Nephron progenitor cell (in vitro differentiated cells): Measurements from ENCODE around the gene FABP6.

Source experiments
- DNase-seq: peaks from one replicate; pipeline ENCODE4 v3.0.0; 2021
- H3K27ac Mint-ChIP-seq: 2 replicates; pipeline ENCODE4 v1.8.0; 2021; ENCODE audit warnings: mild to moderate bottlenecking, moderate library complexity, mixed read lengths
- H3K27me3 Mint-ChIP-seq: 2 replicates; pipeline ENCODE4 v1.8.0; 2021; ENCODE audit warnings: mild to moderate bottlenecking, low read depth, mixed read lengths; ENCODE audit not compliant: poor library complexity
- H3K36me3 Mint-ChIP-seq: 2 replicates; pipeline ENCODE4 v1.8.0; 2021; ENCODE audit warnings: low read depth, mixed read lengths
- H3K4me1 Mint-ChIP-seq: 2 replicates; pipeline ENCODE4 v1.8.0; 2021; ENCODE audit warnings: mixed read lengths
- H3K4me3 Mint-ChIP-seq: 2 replicates; pipeline ENCODE4 v1.8.0; 2021; ENCODE audit warnings: mild to moderate bottlenecking, moderate library complexity, mixed read lengths
- H3K9me3 Mint-ChIP-seq: 2 replicates; pipeline ENCODE4 v1.8.0; 2021; ENCODE audit warnings: mild to moderate bottlenecking, moderate library complexity, mixed read lengths
- CTCF ChIP-seq: fragments of 200-600 bp; sonication (generic); IDR thresholded peaks from 2 replicates; pipeline ENCODE4 v1.5.0; 2021; ENCODE audit warnings: antibody characterized with exemption

The FABP6 gene

DNA sequence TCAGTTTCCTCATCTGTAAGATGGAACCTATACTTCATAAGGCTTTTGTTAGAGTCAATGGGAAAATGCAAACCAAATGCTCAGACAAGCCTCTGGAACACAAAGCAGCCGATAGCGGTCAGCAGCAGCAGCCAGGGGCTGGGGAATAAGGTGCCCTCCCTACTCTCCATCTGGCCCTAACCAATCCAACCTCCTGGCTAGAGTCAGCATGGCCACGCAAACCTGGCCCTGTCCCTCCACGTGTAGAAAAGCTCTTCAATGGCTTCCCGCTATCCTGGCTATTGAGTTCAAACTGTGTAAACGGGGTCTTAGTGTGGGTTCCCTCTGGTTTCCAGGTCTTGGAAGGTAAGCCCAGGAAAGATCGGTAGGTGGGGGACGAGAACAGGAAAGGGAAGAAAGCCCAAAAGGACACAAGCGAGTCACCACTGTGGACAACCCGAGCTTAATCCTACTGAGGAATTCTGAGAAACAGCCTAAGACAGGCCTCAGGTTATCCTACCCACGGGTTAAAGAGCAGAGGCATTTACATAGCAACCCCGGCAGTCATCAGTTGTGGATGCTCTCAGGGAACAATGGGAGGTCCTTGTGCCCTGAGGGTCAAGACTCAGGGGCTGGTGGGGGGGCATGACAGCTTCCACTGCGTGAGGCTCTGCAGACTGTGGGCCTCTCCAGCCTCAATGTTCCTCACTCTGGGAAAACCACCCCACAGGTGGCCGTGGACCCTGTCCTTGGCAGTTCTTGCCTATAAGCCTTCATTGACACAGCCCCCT lies 30.9 kb downstream of the FABP6 start:
- Mint-ChIP-seq H3K4me1 (peaks cover 62% of the 10 kb centered on the region), H3K36me3 (peaks cover 47% of the 10 kb centered on the region), H3K27ac (no peak overlapping the region), H3K27me3 (no peaks in the 10 kb centered on the region), H3K9me3 (no peaks in the 10 kb centered on the region), H3K4me3 (no peak overlapping the region)
- TF ChIP-seq CTCF = no peak
- DNase-seq = no peak

DNA sequence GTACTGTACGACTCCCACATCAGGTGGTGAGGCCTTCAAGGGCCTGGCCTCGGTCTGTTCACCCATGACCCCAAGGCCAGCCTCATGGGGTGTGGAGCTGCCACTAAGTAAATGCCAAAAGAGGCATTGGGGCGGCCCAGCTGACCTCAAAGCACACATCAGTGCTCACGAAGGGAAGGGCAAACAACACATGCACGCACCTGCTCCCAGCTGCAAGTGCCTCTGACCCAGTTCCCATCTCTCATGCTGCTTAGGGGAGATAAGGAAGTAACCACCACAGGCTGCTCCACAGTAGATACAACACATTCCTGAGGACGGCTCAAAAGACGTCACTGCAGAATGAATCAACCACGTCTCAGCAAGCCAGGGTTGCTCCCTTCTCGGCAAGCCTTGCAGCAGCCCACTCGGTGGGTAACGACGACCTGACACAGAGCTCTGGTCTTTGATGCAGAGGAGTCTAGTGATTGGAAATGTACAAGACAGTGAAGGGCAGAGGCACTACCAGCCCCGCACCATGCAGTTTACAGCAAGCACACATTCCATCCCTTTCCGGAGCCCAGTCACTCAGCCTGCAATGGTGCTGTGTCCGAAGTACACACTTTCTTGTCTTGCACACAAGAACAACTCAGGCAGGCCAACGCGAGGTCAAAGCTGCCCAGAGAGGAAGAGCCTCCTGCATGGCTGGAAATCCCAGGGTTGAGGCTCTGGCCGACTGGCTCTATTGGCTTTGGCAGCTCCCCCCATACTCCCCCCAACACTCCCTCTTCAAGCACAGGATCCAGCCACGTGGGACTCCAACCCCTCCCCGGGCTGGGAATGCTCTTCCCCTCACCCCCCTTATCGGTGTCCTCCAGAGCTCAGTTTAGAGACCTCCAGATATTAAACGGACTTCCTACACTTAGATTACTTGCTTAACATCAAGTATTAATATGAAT lies 31.8 kb downstream of the FABP6 start:
- peaks cover 42% of the 10 kb centered on the region for H3K36me3 Mint-ChIP-seq
- peaks cover 67% of the 10 kb centered on the region for H3K4me1 Mint-ChIP-seq
- peak overlapping the region; percentile 96 for H3K27ac Mint-ChIP-seq
- DNase-seq = no peak
- peak overlapping the region; percentile 64 for H3K4me3 Mint-ChIP-seq
- no peaks in the 10 kb centered on the region for H3K9me3 Mint-ChIP-seq
- no peak for TF ChIP-seq CTCF
- no peaks in the 10 kb centered on the region for H3K27me3 Mint-ChIP-seq

GRCh38 chr5:160262151-160263074 lies 33.1 kb downstream of the FABP6 start:
- Mint-ChIP-seq H3K4me1 (peaks cover 79% of the 10 kb centered on the region), H3K27me3 (no peaks in the 10 kb centered on the region), H3K9me3 (no peaks in the 10 kb centered on the region), H3K27ac (peak overlapping the region; percentile 96), H3K4me3 (peak overlapping the region; percentile 49), H3K36me3 (peaks cover 32% of the 10 kb centered on the region)
- no peak for TF ChIP-seq CTCF
- DNase-seq = peak; percentile 28

- H3K27ac Mint-ChIP-seq = peak overlapping the region; percentile 96
- no peak overlapping the region for H3K4me3 Mint-ChIP-seq
- H3K9me3 Mint-ChIP-seq = no peaks in the 10 kb centered on the region
- peaks cover 30% of the 10 kb centered on the region for H3K36me3 Mint-ChIP-seq
- H3K4me1 Mint-ChIP-seq = peaks cover 85% of the 10 kb centered on the region
- H3K27me3 Mint-ChIP-seq = no peaks in the 10 kb centered on the region
- DNase-seq = no peak
- TF ChIP-seq CTCF = no peak
Observed at GRCh38 chr5:160263326-160263855, 34.1 kb downstream of the FABP6 start.

- no peak overlapping the region for H3K27ac Mint-ChIP-seq
- no peaks in the 10 kb centered on the region for H3K27me3 Mint-ChIP-seq
- DNase-seq = no peak
- no peak for TF ChIP-seq CTCF
- H3K4me1 Mint-ChIP-seq = peaks cover 78% of the 10 kb centered on the region
- H3K36me3 Mint-ChIP-seq = peaks cover 19% of the 10 kb centered on the region
- H3K4me3 Mint-ChIP-seq = no peak overlapping the region
- H3K9me3 Mint-ChIP-seq = no peaks in the 10 kb centered on the region
Observed at GRCh38 chr5:160266044-160266443, 36.7 kb downstream of the FABP6 start.
